Esophagus squamous epithelium (tissue), 5 donors: ENCODE data around the gene TAF4B. TPM values are rescaled to one million over a fixed set of nuclear protein-coding genes. Genes with fewer than 3 reads are reported as not detected.
"Not testable (repeated sequence)": the region's sequence is repeated elsewhere in the genome, so short reads cannot be mapped to it uniquely, and the experiment has no call there.

Experiments
- DNase-seq: peaks from one replicate; lab custom pipeline; 2025; lab: John Stamatoyannopoulos, UW
- H3K27ac ChIP-seq, 4 donors: fragments of 200-600 bp; sonication (generic); one replicate each; pipeline ENCODE4 v1.5.1; 2016 to 2019; ENCODE audit warnings: mild to moderate bottlenecking in 1 of 4
- H3K27me3 ChIP-seq, 4 donors: fragments of 200-600 bp; sonication (generic); 1 replicate in 3 of 4; 2 replicates in 1 of 4; pipeline versions ENCODE4 v1.5.1 to v1.6.0; 2017 to 2021; ENCODE audit warnings: antibody characterized with exemption in 1 of 4
- H3K36me3 ChIP-seq, 3 donors: fragments of 200-600 bp; sonication (generic); one replicate each; pipeline ENCODE4 v1.5.1; 2016 to 2019
- H3K4me1 ChIP-seq, 3 donors: fragments of 200-600 bp; sonication (generic); one replicate each; pipeline ENCODE4 v1.5.1; 2017 to 2019
- H3K4me3 ChIP-seq, 4 donors: fragments of 200-600 bp; sonication (generic); 1 replicate in 3 of 4; 2 replicates in 1 of 4; pipeline ENCODE4 v1.5.1; 2016 to 2019; ENCODE audit warnings: mild to moderate bottlenecking in 2 of 4, moderate library complexity in 1 of 4
- H3K9me3 ChIP-seq, 3 donors: fragments of 200-600 bp; sonication (generic); one replicate each; pipeline ENCODE4 v1.5.1; 2016 to 2019
- POLR2A ChIP-seq, 4 donors: fragments of 450-650 bp; IDR thresholded peaks; one replicate each; pipeline ENCODE4 v1.6.1; 2017; ENCODE audit warnings: antibody characterized with exemption in 4 of 4, mild to moderate bottlenecking in 4 of 4, moderate library complexity in 3 of 4
- WGBS, 2 donors: methylation state at CpG; one replicate each; pipeline ENCODE4 v1.1.5; 2018; 5-methylcytosine and 5-hydroxymethylcytosine counted together
- intact Hi-C: fragments of 100-400 bp; cut with DNase I; formaldehyde crosslinking; loops from one replicate; pipeline ENCODE4 v1.15.0; 2022
- total RNA-seq, 4 donors: library from RNA; depleted of rRNA; stranded (reverse); fragments of >200 nt; gene quantifications; one replicate each; pipeline ENCODE4 v1.1.0, GENCODE V29; 2016
- TF ChIP-seq, protein P1 (sequence below), 6 experiments: fragments of 450-650 bp in 4 of 6; fragments of 200-600 bp in 2 of 6; sonication (generic) in 2 of 6; IDR thresholded peaks; one replicate each; pipeline ENCODE4 v1.5.1; 2016 to 2019; ENCODE audit warnings: antibody characterized with exemption in 6 of 6, mild to moderate bottlenecking in 4 of 6, moderate library complexity in 4 of 6
- donor health status: DM: yes; HTN: yes; CAD: no.

Gene TAF4B
- total RNA-seq, 4 donors from 2014 or later, result 5.9 to 20.2 (median 7.0) TPM

DNA sequence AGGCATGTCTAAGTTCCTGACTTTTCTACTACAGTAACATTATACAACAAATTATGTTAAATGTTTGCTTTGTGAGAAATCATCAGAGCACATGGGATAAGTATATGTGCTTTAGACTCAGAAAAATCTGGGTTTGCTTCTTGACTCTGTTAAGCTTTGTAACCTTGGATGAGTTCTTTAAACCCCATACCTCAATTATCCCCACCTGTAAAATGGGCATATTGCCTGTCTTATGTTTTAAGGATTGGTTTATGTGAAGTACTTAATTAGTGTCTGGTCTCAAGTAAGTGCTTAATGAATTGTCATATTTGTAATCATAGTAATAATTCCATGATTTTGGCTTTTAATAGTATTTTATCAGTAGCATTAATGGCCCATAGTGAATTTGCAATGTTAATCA, 135.8 kb downstream of the TAF4B start:
- H3K9me3 ChIP-seq, result no peaks in the 10 kb centered on the region
- H3K4me1 ChIP-seq, result no peaks in the 10 kb centered on the region
- no peak for DNase-seq
- no peaks in the 10 kb centered on the region for H3K27me3 ChIP-seq
- peaks cover 0 to 21% (median 0%) of the 10 kb centered on the region in 3 donors for H3K36me3 ChIP-seq
- TF ChIP-seq POLR2A (IDR thresholded peaks at IDR 0.05), result no peak
- TF ChIP-seq, protein P1, sequence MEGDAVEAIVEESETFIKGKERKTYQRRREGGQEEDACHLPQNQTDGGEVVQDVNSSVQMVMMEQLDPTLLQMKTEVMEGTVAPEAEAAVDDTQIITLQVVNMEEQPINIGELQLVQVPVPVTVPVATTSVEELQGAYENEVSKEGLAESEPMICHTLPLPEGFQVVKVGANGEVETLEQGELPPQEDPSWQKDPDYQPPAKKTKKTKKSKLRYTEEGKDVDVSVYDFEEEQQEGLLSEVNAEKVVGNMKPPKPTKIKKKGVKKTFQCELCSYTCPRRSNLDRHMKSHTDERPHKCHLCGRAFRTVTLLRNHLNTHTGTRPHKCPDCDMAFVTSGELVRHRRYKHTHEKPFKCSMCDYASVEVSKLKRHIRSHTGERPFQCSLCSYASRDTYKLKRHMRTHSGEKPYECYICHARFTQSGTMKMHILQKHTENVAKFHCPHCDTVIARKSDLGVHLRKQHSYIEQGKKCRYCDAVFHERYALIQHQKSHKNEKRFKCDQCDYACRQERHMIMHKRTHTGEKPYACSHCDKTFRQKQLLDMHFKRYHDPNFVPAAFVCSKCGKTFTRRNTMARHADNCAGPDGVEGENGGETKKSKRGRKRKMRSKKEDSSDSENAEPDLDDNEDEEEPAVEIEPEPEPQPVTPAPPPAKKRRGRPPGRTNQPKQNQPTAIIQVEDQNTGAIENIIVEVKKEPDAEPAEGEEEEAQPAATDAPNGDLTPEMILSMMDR (IDR thresholded peaks at IDR 0.05), result no peak
- no peak overlapping the region for H3K27ac ChIP-seq
- no peak overlapping the region for H3K4me3 ChIP-seq
- intact Hi-C loops, result no loop called here

DNA sequence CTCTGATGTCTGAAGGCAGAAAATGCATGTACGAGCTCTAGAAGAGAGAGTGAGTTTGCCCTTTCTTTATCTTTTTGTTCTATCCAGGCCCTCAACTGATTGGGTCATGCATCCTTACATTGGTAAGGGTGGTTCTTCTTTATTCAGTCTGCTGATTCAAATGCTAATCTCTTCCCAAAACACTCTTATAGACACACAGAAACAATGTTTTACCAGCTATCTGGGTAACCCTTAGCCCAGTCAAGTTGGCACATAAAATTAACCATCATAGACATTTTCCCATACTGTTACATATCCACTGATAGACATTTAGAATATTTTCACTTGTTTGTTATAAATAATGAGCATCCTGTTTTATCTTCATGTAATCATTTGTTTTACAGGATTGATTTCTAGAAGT, 141.2 kb downstream of the TAF4B start:
- intact Hi-C loops, result no loop called here
- TF ChIP-seq POLR2A (IDR thresholded peaks at IDR 0.05), result no peak
- TF ChIP-seq, protein P1 (IDR thresholded peaks at IDR 0.05), result no peak

DNA sequence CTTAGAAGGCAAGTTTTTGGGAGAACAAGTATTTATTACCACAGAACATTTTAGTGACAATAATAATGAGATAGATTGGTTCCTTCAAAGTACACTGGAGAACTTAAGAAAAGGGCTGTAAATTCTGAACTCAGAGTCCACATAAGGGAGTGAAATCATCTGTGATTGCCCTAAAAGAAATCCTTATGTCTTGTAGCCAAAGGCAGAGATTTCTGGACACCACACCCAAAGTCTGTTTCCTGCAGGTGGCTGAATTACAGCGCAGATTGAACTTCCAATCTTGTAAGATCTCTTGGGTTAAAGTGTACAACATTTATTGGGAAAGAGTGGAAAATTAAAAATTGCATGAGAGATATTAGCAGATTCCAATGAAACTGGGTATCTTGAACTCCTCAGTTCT, 143.8 kb downstream of the TAF4B start:
- Histone ChIP-seq H3K9me3 (no peaks in the 10 kb centered on the region), H3K4me1 (no peaks in the 10 kb centered on the region), H3K27ac (no peak overlapping the region), H3K4me3 (no peak overlapping the region), H3K27me3 (no peaks in the 10 kb centered on the region), H3K36me3 (peaks cover 0 to 9% (median 0%) of the 10 kb centered on the region in 3 donors)
- TF ChIP-seq, protein P1 (IDR thresholded peaks at IDR 0.05), result no peak
- TF ChIP-seq POLR2A (IDR thresholded peaks at IDR 0.05), result no peak
- intact Hi-C loops, result no loop called here
- WGBS, 2 donors, result 100% methylated on average over 1 of the region's 1 CpG
- no peak for DNase-seq

More for the DNA sequence above, 141.2 kb downstream of the TAF4B start:
- DNase-seq, result no peak
- H3K4me3 ChIP-seq, result no peak overlapping the region
- H3K36me3 ChIP-seq, result peaks cover 0 to 9% (median 0%) of the 10 kb centered on the region in 3 donors
- no peaks in the 10 kb centered on the region for H3K4me1 ChIP-seq
- no peaks in the 10 kb centered on the region for H3K27me3 ChIP-seq
- 87 to 91% methylated on average over 1 of the region's 1 CpG for WGBS, 2 donors
- H3K9me3 ChIP-seq, result no peaks in the 10 kb centered on the region
- no peak overlapping the region for H3K27ac ChIP-seq

DNA sequence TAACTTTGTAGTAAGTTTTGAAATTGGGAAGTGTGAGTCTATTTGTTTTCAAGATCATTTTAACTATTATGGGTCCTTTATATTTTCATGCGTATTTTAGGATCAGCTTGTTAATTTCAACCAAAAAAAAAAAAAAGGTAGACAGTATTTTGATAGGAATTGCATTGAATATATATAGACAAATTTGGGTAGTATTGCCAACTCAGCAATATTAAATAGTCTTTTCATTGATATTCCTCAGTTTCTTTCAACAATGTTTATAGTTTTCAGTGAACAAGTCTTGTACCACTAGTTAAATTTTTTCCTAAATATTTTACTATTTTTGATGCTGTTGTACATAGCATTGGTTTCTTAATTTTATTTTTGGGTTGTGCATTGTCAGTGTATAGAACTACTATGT, 149.9 kb downstream of the TAF4B start:
- 92% methylated on average over 1 of the region's 1 CpG for WGBS, 2 donors
- Histone ChIP-seq H3K27me3 (no peaks in the 10 kb centered on the region), H3K4me3 (no peak overlapping the region), H3K36me3 (no peaks in the 10 kb centered on the region), H3K9me3 (no peaks in the 10 kb centered on the region), H3K27ac (no peak overlapping the region), H3K4me1 (no peaks in the 10 kb centered on the region)
- no peak for DNase-seq
- intact Hi-C loops, result no loop called here
- TF ChIP-seq, protein P1 (IDR thresholded peaks at IDR 0.05), result no peak
- TF ChIP-seq POLR2A (IDR thresholded peaks at IDR 0.05), result no peak

DNA sequence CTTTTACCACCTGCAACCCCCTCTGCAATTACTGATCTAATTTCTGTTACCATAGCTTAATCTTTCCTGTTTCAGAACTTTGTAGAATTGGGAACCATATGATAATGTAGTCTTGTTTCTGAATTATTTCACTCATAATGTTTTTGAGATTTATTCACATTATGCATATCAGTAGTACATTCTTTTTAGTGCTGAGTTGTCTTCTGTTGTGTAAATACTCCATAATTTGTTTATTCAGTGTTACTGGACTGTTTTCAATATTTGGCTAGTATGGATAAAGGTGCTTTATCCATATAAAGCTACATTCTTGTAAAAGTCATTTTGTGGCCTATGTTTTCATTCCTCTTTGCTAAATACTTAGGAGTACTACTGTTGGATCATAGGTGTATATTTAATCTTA, 152.5 kb downstream of the TAF4B start:
- H3K9me3 ChIP-seq, result no peaks in the 10 kb centered on the region
- H3K4me3 ChIP-seq, result no peak overlapping the region
- intact Hi-C loops, result no loop called here
- no peaks in the 10 kb centered on the region for H3K36me3 ChIP-seq
- peaks cover 0 to under 1% (median 0%) of the 10 kb centered on the region in 3 donors for H3K4me1 ChIP-seq
- no peak for TF ChIP-seq POLR2A (IDR thresholded peaks at IDR 0.05)
- TF ChIP-seq, protein P1 (IDR thresholded peaks at IDR 0.05), result no peak
- no peak overlapping the region for H3K27ac ChIP-seq
- DNase-seq, result no peak
- no peaks in the 10 kb centered on the region for H3K27me3 ChIP-seq

DNA sequence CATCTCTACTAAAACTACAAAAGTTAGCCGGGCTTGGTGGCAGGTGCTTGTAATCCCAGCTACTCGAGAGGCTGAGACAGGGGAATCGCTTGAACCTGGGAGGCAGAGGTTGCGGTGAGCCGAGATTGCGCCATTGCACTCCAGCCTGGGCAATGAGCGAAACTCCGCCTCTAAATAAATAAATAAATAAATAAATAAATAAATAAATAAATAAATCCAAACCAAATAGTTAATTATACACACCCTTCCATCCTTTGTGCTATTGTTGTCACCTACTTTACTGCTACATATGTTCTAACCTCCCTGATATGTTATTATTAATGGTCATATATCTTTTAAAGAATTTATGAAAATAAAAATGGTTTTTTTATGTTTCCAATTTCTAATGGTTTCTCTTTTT, 155.3 kb downstream of the TAF4B start:
- peaks cover 0 to 12% (median 0%) of the 10 kb centered on the region in 3 donors for H3K4me1 ChIP-seq
- H3K27me3 ChIP-seq, H3K27ac ChIP-seq, DNase-seq, H3K36me3 ChIP-seq, intact Hi-C loops, H3K4me3 ChIP-seq, H3K9me3 ChIP-seq: not testable (repeated sequence)
- WGBS, 2 donors, result 95 to 97% methylated on average over 7 to 8 of the region's 8 CpGs
